ENCODE results near the gene CYSTM1. TPM values are rescaled to one million over a fixed set of nuclear protein-coding genes. Genes with fewer than 3 reads are reported as not detected.
A peak's percentile ranks its signal among the peaks of the same experiment; 100 is the strongest.

Gene CYSTM1
- total RNA-seq, 1 donor from 2014 or later, result 51.6 TPM

GRCh38 chr5:140243706-140244250, 68.8 kb downstream of the CYSTM1 start:
- intact Hi-C loops (cut with DNase I), result no loop called here
- DNase-seq (ENCODE audit: extremely low spot score in 2 of 2), result no peak
- Histone ChIP-seq H3K27me3 (no peaks in the 10 kb centered on the region), H3K9me3 (no peaks in the 10 kb centered on the region), H3K27ac (no peak overlapping the region), H3K36me3 (no peaks in the 10 kb centered on the region), H3K4me1 (peaks cover 45% of the 10 kb centered on the region), H3K4me3 (no peak overlapping the region)
- TF ChIP-seq POLR2AphosphoS5 (IDR thresholded peaks at IDR 0.05; ENCODE audit: insufficient read depth in 1 of 2, low read depth in 1 of 2), result no peak
- no peak for TF ChIP-seq POLR2A (IDR thresholded peaks at IDR 0.05)
- TF ChIP-seq CTCF (IDR thresholded peaks at IDR 0.05), result no peak

GRCh38 chr5:140244525-140245025, 69.6 kb downstream of the CYSTM1 start:
- DNase-seq (ENCODE audit: extremely low spot score in 2 of 2), result no peak
- H3K36me3 ChIP-seq, result peaks cover 0 to 8% of the 10 kb centered on the region in 2 donors
- no peaks in the 10 kb centered on the region for H3K9me3 ChIP-seq
- H3K4me3 ChIP-seq, result no peak overlapping the region
- no peaks in the 10 kb centered on the region for H3K27me3 ChIP-seq
- H3K27ac ChIP-seq, result no peak overlapping the region
- peak; percentile 40 to 55 for TF ChIP-seq POLR2AphosphoS5 (IDR thresholded peaks at IDR 0.05; ENCODE audit: insufficient read depth in 1 of 2, low read depth in 1 of 2)
- TF ChIP-seq POLR2A (IDR thresholded peaks at IDR 0.05), result no peak
- TF ChIP-seq CTCF (IDR thresholded peaks at IDR 0.05), result peak; percentile 83 to 88 (median 86)
- H3K4me1 ChIP-seq, result peaks cover 45% of the 10 kb centered on the region
- intact Hi-C loops (cut with DNase I), result no loop called here

- H3K36me3 ChIP-seq, result peaks cover 0 to 11% of the 10 kb centered on the region in 2 donors
- no peak for TF ChIP-seq CTCF (IDR thresholded peaks at IDR 0.05)
- no peak for TF ChIP-seq POLR2A (IDR thresholded peaks at IDR 0.05)
- no peak for TF ChIP-seq POLR2AphosphoS5 (IDR thresholded peaks at IDR 0.05; ENCODE audit: insufficient read depth in 1 of 2, low read depth in 1 of 2)
- DNase-seq (ENCODE audit: extremely low spot score in 2 of 2), result no peak
- peaks cover 37% of the 10 kb centered on the region for H3K4me1 ChIP-seq
- no peak overlapping the region for H3K27ac ChIP-seq
- no peak overlapping the region for H3K4me3 ChIP-seq
- H3K27me3 ChIP-seq, result no peaks in the 10 kb centered on the region
- no peaks in the 10 kb centered on the region for H3K9me3 ChIP-seq
- intact Hi-C loops (cut with DNase I), result no loop called here
Measured at GRCh38 chr5:140245341-140245740, 70.4 kb downstream of the CYSTM1 start.

GRCh38 chr5:140245926-140246325, 70.9 kb downstream of the CYSTM1 start:
- DNase-seq (ENCODE audit: extremely low spot score in 2 of 2), result no peak
- Histone ChIP-seq H3K27me3 (no peaks in the 10 kb centered on the region), H3K27ac (peak overlapping the region; percentile 63), H3K9me3 (no peaks in the 10 kb centered on the region), H3K36me3 (peaks cover 0 to 11% of the 10 kb centered on the region in 2 donors), H3K4me3 (no peak overlapping the region), H3K4me1 (peaks cover 31% of the 10 kb centered on the region)
- TF ChIP-seq POLR2AphosphoS5 (IDR thresholded peaks at IDR 0.05; ENCODE audit: insufficient read depth in 1 of 2, low read depth in 1 of 2), result no peak
- no peak for TF ChIP-seq CTCF (IDR thresholded peaks at IDR 0.05)
- no peak for TF ChIP-seq POLR2A (IDR thresholded peaks at IDR 0.05)
- intact Hi-C loops (cut with DNase I), result no loop called here

- H3K4me3 ChIP-seq, result no peak overlapping the region
- H3K36me3 ChIP-seq, result peaks cover 0 to 11% of the 10 kb centered on the region in 2 donors
- H3K4me1 ChIP-seq, result peaks cover 29% of the 10 kb centered on the region
- H3K9me3 ChIP-seq, result no peaks in the 10 kb centered on the region
- intact Hi-C loops (cut with DNase I), result no loop called here
- no peak for DNase-seq (ENCODE audit: extremely low spot score in 2 of 2)
- TF ChIP-seq POLR2AphosphoS5 (IDR thresholded peaks at IDR 0.05; ENCODE audit: insufficient read depth in 1 of 2, low read depth in 1 of 2) (peak in 1 of 2 donors; percentile 31), CTCF (IDR thresholded peaks at IDR 0.05) (no peak)
- no peaks in the 10 kb centered on the region for H3K27me3 ChIP-seq
- peak overlapping the region; percentile 63 for H3K27ac ChIP-seq
Measured at GRCh38 chr5:140246378-140247122, 71.6 kb downstream of the CYSTM1 start.
